Measurements from ENCODE around the gene NODAL. TPM values are rescaled to one million over a fixed set of nuclear protein-coding genes. Genes with fewer than 3 reads are reported as not detected.

Gene NODAL
- polyA plus RNA-seq, 1 donor from 2014 or later: not detected

DNA sequence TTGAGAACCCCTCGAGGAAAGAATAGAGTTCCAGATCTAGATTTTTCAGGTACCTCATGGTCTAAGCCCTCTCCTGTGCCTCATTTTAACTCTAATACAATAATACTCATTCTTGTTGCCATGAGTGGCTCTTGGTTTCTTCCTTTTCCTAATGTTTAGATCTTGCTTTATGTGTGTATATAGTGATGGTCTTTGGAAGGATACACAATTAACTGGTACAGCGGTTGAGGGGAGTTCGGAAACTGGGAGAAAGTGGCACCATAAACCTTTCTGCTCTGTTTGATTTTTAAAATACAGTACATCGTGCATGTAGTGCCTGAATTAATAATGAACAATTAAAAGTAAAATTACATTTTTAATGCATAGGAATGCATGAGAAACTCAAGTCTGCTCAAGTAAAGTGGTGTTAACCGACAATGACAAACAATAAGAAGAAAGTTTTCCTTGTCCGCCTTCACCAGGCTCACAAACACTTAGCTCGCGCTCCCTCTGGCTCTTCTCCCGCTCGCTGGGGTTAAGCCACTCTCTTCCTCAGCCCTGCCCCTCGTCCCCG lies 37.9 kb downstream of the NODAL start:
- Histone ChIP-seq H3K27ac (ENCODE audit: low read length) (no peak overlapping the region), H3K27me3 (ENCODE audit: insufficient read depth, low read depth, low read length) (no peaks in the 10 kb centered on the region)

DNA sequence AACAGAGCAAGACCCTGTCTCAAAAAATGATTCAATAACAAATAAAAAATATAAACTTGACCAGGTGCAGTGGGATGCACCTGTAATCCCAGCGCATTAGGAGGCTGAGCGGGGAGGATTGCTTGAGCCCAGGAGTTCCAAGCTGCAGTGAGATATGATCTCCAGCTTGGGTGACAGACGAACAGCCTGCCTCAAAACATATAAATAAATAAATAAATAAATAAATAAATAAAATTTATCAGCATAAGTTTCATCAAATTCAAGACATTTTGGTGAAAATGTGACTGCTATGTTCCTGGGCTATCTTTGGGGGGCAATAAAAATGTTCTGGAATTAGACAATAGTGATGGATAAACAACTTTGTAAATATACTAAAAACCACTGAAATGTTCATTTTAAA lies 42.3 kb downstream of the NODAL start:
- Histone ChIP-seq H3K36me3 (ENCODE audit: insufficient read depth, low read length) (no peaks in the 10 kb centered on the region), H3K4me2 (ENCODE audit: low read length) (no peak overlapping the region)

More for the DNA sequence above, 37.9 kb downstream of the NODAL start:
- Histone ChIP-seq H2AFZ (ENCODE audit: low read depth, low read length) (no peak overlapping the region), H4K20me1 (ENCODE audit: insufficient read depth) (peaks cover 4% of the 10 kb centered on the region), H3K9ac (ENCODE audit: low read length) (no peak overlapping the region), H3K4me2 (ENCODE audit: low read length) (peak overlapping the region; percentile 54), H3K36me3 (ENCODE audit: insufficient read depth, low read length) (no peaks in the 10 kb centered on the region), H3K79me2 (replicated peaks; ENCODE audit: insufficient read depth, low read length) (peaks cover 26% of the 10 kb centered on the region), H3F3A (ENCODE audit: insufficient read depth, low read length, poor library complexity, severe bottlenecking) (no peaks in the 10 kb centered on the region), H3K4me3 (ENCODE audit: low read length) (peak overlapping the region; percentile 97), H3K9me3 (ENCODE audit: low read length) (no peaks in the 10 kb centered on the region), H3K9me2 (ENCODE audit: insufficient read depth, low read length) (no peaks in the 10 kb centered on the region)
- TF ChIP-seq, protein P1, sequence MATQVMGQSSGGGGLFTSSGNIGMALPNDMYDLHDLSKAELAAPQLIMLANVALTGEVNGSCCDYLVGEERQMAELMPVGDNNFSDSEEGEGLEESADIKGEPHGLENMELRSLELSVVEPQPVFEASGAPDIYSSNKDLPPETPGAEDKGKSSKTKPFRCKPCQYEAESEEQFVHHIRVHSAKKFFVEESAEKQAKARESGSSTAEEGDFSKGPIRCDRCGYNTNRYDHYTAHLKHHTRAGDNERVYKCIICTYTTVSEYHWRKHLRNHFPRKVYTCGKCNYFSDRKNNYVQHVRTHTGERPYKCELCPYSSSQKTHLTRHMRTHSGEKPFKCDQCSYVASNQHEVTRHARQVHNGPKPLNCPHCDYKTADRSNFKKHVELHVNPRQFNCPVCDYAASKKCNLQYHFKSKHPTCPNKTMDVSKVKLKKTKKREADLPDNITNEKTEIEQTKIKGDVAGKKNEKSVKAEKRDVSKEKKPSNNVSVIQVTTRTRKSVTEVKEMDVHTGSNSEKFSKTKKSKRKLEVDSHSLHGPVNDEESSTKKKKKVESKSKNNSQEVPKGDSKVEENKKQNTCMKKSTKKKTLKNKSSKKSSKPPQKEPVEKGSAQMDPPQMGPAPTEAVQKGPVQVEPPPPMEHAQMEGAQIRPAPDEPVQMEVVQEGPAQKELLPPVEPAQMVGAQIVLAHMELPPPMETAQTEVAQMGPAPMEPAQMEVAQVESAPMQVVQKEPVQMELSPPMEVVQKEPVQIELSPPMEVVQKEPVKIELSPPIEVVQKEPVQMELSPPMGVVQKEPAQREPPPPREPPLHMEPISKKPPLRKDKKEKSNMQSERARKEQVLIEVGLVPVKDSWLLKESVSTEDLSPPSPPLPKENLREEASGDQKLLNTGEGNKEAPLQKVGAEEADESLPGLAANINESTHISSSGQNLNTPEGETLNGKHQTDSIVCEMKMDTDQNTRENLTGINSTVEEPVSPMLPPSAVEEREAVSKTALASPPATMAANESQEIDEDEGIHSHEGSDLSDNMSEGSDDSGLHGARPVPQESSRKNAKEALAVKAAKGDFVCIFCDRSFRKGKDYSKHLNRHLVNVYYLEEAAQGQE (IDR thresholded peaks at IDR 0.05; ENCODE audit: borderline replicate concordance): no peak
- no peak for TF ChIP-seq EZH2 (IDR thresholded peaks at IDR 0.05; ENCODE audit: borderline replicate concordance, insufficient read depth, low read length, poor library complexity, severe bottlenecking)
- no peak for TF ChIP-seq POLR2AphosphoS5 (IDR thresholded peaks at IDR 0.05)
- TF ChIP-seq RAD21 (conservative IDR thresholded peaks at IDR 0.05): no peak
- TF ChIP-seq, protein P2, sequence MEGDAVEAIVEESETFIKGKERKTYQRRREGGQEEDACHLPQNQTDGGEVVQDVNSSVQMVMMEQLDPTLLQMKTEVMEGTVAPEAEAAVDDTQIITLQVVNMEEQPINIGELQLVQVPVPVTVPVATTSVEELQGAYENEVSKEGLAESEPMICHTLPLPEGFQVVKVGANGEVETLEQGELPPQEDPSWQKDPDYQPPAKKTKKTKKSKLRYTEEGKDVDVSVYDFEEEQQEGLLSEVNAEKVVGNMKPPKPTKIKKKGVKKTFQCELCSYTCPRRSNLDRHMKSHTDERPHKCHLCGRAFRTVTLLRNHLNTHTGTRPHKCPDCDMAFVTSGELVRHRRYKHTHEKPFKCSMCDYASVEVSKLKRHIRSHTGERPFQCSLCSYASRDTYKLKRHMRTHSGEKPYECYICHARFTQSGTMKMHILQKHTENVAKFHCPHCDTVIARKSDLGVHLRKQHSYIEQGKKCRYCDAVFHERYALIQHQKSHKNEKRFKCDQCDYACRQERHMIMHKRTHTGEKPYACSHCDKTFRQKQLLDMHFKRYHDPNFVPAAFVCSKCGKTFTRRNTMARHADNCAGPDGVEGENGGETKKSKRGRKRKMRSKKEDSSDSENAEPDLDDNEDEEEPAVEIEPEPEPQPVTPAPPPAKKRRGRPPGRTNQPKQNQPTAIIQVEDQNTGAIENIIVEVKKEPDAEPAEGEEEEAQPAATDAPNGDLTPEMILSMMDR (IDR thresholded peaks at IDR 0.05; ENCODE audit: poor library complexity, severe bottlenecking): no peak
- no peak for TF ChIP-seq MXI1 (conservative IDR thresholded peaks at IDR 0.05; ENCODE audit: poor library complexity, severe bottlenecking)
- no peak for TF ChIP-seq SMC3 (conservative IDR thresholded peaks at IDR 0.05; ENCODE audit: poor library complexity)
- TF ChIP-seq TAF1 (IDR thresholded peaks at IDR 0.05; ENCODE audit: low read depth): no peak
- no peak for TF ChIP-seq EP300 (conservative IDR thresholded peaks at IDR 0.05; ENCODE audit: poor library complexity, severe bottlenecking)

More for the DNA sequence above, 42.3 kb downstream of the NODAL start:
- Histone ChIP-seq H3K9me3 (ENCODE audit: low read length) (no peaks in the 10 kb centered on the region), H4K20me1 (ENCODE audit: insufficient read depth) (no peaks in the 10 kb centered on the region), H3K9me2 (ENCODE audit: insufficient read depth, low read length) (no peaks in the 10 kb centered on the region), H3F3A (ENCODE audit: insufficient read depth, low read length, poor library complexity, severe bottlenecking) (no peaks in the 10 kb centered on the region), H3K9ac (ENCODE audit: low read length) (no peak overlapping the region), H2AFZ (ENCODE audit: low read depth, low read length) (no peak overlapping the region), H3K27ac (ENCODE audit: low read length) (no peak overlapping the region), H3K4me3 (ENCODE audit: low read length) (no peak overlapping the region), H3K27me3 (ENCODE audit: insufficient read depth, low read depth, low read length) (no peaks in the 10 kb centered on the region), H3K79me2 (replicated peaks; ENCODE audit: insufficient read depth, low read length) (no peaks in the 10 kb centered on the region)
- TF ChIP-seq MXI1 (conservative IDR thresholded peaks at IDR 0.05; ENCODE audit: poor library complexity, severe bottlenecking) (no peak), RAD21 (conservative IDR thresholded peaks at IDR 0.05) (no peak), SMC3 (conservative IDR thresholded peaks at IDR 0.05; ENCODE audit: poor library complexity) (no peak), EP300 (conservative IDR thresholded peaks at IDR 0.05; ENCODE audit: poor library complexity, severe bottlenecking) (no peak)

Measured in neural cell (in vitro differentiated cells).